SKM-1 (cell line): Measurements from ENCODE around the gene TIMP3.
"Not testable (repeated sequence)": the region's sequence is repeated elsewhere in the genome, so short reads cannot be mapped to it uniquely, and the experiment has no call there.

Experiments used
- DNase-seq: peaks from one replicate; lab custom pipeline; 2025; ENCODE audit not compliant: unreplicated experiment; lab: John Stamatoyannopoulos, UW

The TIMP3 gene

GRCh38 chr22:32801537-32802236, at the start of gene TIMP3:
TSS of gene TIMP3 (plus strand) at chr22:32801705. CDS start at chr22:32802002, 297 bp downstream.
- no peak for DNase-seq

DNA sequence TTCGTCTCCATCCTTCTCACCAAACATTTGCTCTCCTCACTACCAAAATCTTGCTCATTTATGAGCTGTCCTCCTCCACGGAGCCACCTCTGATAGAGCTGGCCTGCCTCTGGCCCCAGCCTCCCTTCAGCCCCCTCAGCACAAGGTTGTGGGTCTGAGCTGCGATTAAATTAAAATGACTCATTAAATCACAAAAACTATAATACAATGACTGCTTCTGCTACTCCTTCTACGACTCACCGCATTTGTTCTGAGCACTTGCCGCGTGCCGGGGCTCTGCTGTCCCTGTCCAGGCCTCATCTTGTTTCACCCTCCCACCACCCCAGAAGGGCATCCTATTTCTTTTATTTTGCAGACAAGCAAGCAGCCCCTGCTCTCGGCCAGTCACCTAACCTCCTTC, 49.2 kb upstream of the TIMP3 start:
- DNase-seq: no peak

GRCh38 chr22:32752816-32753520, 48.5 kb upstream of the TIMP3 start:
- DNase-seq: no peak

DNA sequence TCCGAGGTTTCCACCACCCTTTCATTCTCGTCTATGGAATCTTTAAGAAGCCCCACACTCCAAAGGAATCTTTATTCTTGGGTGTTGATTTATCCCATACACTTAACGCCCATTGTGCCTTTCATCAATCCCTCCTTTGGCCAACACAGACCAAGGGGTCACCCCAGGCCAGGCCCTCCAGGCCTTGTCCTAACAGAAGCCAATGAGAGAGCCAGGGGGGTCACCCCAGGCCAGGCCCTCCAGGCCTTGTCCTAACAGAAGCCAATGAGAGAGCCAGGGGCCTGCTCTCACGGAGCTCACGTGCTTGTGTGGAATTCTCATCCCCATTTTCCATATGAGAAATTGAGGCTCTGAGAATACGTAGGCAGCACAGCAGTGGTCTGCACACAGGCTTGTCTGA, 47.9 kb upstream of the TIMP3 start:
- DNase-seq: no peak

- no peak for DNase-seq
These were observed 47.0 kb upstream of the TIMP3 start for GRCh38 chr22:32754413-32755041.

DNA sequence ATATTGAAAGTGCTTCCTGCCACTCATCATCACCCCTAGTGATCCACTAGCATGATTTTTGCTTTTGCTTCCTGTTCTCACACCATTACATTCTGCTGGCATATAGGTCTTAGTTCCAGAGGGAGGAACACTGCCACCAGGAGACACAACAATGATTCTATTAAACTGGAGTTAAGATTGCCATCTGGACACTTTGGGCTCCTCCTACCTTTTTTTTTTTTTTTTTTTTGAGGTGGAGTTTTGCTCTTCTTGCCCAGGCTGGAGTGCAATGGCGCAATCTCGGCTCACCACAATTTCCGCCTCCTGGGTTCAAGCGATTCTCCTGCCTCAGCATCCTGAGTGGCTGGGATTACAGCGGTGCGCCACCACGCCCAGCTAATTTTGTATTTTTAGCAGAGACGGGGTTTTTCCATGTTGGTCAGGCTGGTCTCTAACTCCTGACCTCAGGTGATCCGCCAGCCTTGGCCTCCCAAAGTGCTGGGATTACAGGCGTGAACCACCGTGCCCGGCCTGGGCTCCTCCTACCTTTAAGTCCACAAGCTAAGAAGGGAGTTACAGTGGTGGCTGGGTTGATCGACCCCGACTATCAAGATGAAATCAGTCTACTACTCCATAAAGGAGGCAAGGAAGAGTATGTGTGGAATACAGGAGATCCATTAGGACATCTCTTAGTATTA, 44.3 kb upstream of the TIMP3 start:
- not testable (repeated sequence) for DNase-seq

- DNase-seq: no peak
These were observed 42.6 kb upstream of the TIMP3 start for GRCh38 chr22:32758866-32759385.

DNA sequence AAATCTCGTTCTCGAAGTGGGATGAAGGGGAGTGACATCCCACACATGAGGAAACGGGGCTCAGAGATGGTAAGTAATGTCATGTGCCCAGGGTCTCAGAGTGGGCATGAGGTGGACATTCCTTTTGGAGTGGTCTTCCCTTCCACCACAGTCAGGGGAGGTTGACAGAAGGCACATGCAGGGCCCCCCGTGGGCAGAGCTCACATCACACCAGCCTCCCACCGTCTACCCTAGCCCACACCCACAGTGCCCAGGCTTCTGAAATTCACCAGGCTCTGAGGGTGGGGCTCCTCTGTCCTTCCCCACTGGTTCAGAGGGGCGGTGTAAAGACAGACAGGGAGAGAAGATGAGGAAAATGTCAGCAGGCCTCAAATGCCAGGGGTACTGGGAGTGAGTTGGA, 41.1 kb upstream of the TIMP3 start:
- no peak for DNase-seq

- no peak for DNase-seq
These were observed 40.7 kb upstream of the TIMP3 start for GRCh38 chr22:32760815-32761214.

GRCh38 chr22:32761251-32761903, 40.1 kb upstream of the TIMP3 start:
- DNase-seq: no peak

DNA sequence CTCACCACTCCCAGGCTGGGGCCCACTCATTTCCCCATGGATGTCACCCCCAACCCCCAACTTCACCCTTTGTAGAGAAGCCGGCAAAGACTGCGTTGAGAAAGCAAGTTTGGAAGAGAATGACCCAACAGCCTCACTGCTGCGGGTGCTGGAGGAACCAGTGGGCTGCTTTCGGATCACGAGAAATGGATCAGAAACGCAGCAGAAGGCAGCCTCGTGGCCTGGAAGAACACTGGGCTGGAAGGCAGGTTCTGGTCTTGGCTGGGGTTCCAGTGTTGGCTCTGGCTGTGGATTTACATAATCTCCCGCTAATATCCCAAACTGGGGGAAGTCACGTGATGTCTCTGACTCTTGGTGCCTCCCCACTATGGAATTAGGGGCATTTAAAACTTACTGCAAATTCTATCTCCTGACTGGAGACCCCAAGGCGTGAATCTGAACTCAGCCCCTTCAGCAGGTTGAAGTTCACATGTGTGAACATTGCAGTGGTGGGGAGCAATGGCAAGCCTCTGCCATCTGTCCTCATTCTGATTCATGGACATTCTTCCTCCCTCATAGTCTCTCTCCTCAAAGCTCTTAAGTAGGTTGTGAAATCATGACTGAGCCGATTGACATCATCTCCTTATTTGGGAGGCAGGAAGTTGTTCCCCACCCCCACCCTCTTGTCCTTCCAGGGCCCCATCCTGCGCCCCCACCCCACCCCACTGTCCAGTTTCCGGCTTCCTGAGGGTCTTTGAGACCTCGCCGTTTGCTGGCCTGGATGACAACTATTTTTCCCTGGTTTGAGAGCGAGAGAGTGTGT, 37.0 kb upstream of the TIMP3 start:
- no peak for DNase-seq

DNA sequence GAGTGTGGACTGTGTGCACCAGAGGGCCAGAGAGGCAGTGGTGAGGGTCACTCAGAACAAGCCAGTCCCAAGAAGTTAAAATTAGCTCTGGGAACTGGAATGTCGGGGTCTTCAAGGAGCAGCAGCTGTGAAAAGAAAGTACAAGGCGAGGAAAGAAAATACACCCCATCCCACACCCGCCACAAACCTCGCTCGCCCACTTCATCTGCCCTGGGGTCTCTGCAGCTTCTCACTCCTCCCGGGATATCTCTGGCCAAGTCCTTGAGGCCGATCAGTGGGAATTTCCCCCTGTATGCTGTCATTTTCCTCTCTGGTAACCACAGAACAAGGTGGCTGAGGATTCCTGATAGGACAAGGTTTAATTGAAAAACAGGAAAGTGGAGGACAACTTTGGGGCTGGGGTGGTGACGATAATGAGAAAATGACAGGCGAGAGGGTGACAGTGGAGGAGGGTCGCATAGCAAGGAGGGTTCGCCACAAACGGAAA, 36.3 kb upstream of the TIMP3 start:
- no peak for DNase-seq

DNA sequence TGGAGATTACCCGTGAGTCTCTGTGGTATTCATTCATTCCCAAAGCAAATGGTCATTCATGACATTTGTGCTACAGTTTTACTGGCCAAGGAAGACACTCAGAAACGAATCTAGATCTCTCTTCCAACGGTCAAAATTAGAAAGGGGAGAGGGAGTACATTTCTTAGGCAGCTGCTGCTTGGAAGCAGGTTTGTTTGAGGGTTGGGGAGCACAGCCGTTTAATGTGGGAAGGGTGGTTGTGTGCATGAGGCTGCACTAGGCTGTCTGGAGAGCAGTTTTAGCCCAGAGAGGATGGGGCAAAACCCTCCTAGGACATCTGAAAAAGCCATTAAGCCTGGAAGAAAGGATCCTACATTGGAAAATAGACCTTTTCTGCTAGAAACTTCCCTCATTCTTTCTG, 29.7 kb upstream of the TIMP3 start:
- no peak for DNase-seq

GRCh38 chr22:32775957-32776356, 25.5 kb upstream of the TIMP3 start:
- no peak for DNase-seq

DNA sequence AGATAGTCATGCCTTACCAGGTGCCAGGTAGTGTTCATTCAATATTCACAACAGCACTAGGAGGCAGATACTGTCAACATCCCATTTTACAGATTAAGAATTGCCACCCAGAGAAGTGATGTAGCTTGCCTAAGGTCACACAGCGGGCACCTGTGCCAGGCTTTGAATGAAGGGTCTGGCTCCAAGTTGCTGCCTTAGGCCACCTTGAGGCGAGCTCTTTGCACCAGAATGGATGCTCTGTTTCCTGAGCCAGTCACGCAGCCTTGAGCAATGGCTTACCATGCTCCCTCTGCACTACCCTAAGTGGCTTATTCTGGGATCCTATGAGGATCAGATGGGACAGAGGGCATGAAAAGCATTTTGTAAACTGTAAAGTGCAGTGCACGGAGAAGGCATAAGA, 25.1 kb upstream of the TIMP3 start:
- no peak for DNase-seq

- DNase-seq: no peak
These were observed 24.7 kb upstream of the TIMP3 start for GRCh38 chr22:32776802-32777201.

GRCh38 chr22:32777987-32778386, 23.5 kb upstream of the TIMP3 start:
- DNase-seq: no peak

GRCh38 chr22:32780726-32781310, 20.7 kb upstream of the TIMP3 start:
- no peak for DNase-seq

DNA sequence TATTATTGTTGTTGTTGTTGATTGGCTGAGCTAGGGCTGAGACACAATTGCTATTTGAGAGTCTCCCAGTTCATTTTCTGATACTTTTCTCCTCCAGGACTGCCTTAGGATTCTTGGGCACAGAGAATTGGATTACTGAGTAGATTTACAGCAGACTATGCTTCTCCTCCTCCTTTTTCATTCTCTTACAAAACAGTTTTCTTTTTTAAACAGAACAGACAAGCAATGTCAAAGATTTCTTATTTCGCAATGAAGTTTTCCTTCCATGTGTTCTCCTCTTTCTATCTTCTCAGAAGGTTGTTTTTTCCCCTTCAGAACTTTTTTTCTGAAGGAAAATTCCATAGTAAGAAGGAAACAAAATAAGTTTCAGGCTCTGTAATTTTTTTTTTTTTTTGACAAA, 19.8 kb upstream of the TIMP3 start:
- no peak for DNase-seq
